ENCODE measurements around the gene ISG20L2.

The ISG20L2 gene

GRCh38 chr1:156709757-156710489 is 18.6 kb downstream of the ISG20L2 start:
- peak; percentile 72 for ATAC-seq
- TF ChIP-seq CSRNP3 (CRISPR knock-in tag; IDR thresholded peaks at IDR 0.05): no peak; the same call in 1 of the 2 replicates
- TF ChIP-seq GLIS3 (CRISPR knock-in tag; IDR thresholded peaks at IDR 0.05): peak; percentile 82; the same call in 1 of the 2 replicates
- 0 out of 2 replicates have a peak, but pooled peaks have one; percentile 22 for TF ChIP-seq ZNF8 (CRISPR knock-in tag; IDR thresholded peaks at IDR 0.05)
- TF ChIP-seq TSHZ2 (CRISPR knock-in tag; IDR thresholded peaks at IDR 0.05): peak; percentile 92
- TF ChIP-seq TCF4 (CRISPR knock-in tag; IDR thresholded peaks at IDR 0.05; ENCODE audit: borderline replicate concordance): peak; percentile 95
- no peak for TF ChIP-seq OSR1 (CRISPR knock-in tag; IDR thresholded peaks at IDR 0.05)
- TF ChIP-seq ZNF70 (CRISPR knock-in tag; IDR thresholded peaks at IDR 0.05): peak; percentile 66
- 0 out of 2 replicates have a peak, but pooled peaks have one; percentile 11 for TF ChIP-seq CSDC2 (CRISPR knock-in tag; IDR thresholded peaks at IDR 0.05)
- TF ChIP-seq ZFP3 (CRISPR knock-in tag; IDR thresholded peaks at IDR 0.05): peak; percentile 44; the same call in 1 of the 2 replicates

GRCh38 chr1:156709031-156709430 is 19.5 kb downstream of the ISG20L2 start:
- ATAC-seq: no peak
- TF ChIP-seq ARNTL (CRISPR knock-in tag; IDR thresholded peaks at IDR 0.05; ENCODE audit: borderline replicate concordance, low read depth): no peak
- no peak for TF ChIP-seq TCF4 (CRISPR knock-in tag; IDR thresholded peaks at IDR 0.05; ENCODE audit: borderline replicate concordance)
- no peak for TF ChIP-seq ZNF8 (CRISPR knock-in tag; IDR thresholded peaks at IDR 0.05)
- TF ChIP-seq ZFP3 (CRISPR knock-in tag; IDR thresholded peaks at IDR 0.05): no peak
- no peak for TF ChIP-seq SNAI2 (CRISPR knock-in tag; IDR thresholded peaks at IDR 0.05)
- TF ChIP-seq RARB (CRISPR knock-in tag; IDR thresholded peaks at IDR 0.05): no peak
- TF ChIP-seq TOX (CRISPR knock-in tag; IDR thresholded peaks at IDR 0.05; ENCODE audit: borderline replicate concordance): no peak
- TF ChIP-seq CSRNP3 (CRISPR knock-in tag; IDR thresholded peaks at IDR 0.05): no peak
- TF ChIP-seq POU6F1 (CRISPR knock-in tag; IDR thresholded peaks at IDR 0.05; ENCODE audit: borderline replicate concordance, low read depth): no peak
- TF ChIP-seq ESRRG (CRISPR knock-in tag; IDR thresholded peaks at IDR 0.05): no peak
- TF ChIP-seq PATZ1 (CRISPR knock-in tag; IDR thresholded peaks at IDR 0.05; ENCODE audit: borderline replicate concordance): no peak
- no peak for TF ChIP-seq BACH2 (CRISPR knock-in tag; IDR thresholded peaks at IDR 0.05; ENCODE audit: borderline replicate concordance)
- no peak for TF ChIP-seq ZNF70 (CRISPR knock-in tag; IDR thresholded peaks at IDR 0.05)
- TF ChIP-seq OSR1 (CRISPR knock-in tag; IDR thresholded peaks at IDR 0.05): no peak
- TF ChIP-seq ZNF565 (CRISPR knock-in tag; conservative IDR thresholded peaks at IDR 0.05; ENCODE audit: low read depth): no peak
- TF ChIP-seq ZFP30 (CRISPR knock-in tag; IDR thresholded peaks at IDR 0.05): no peak
- TF ChIP-seq CREB5 (CRISPR knock-in tag; IDR thresholded peaks at IDR 0.05; ENCODE audit: low read depth): no peak
- no peak for TF ChIP-seq ZC3H10 (CRISPR knock-in tag; IDR thresholded peaks at IDR 0.05)
- no peak for TF ChIP-seq GLIS3 (CRISPR knock-in tag; IDR thresholded peaks at IDR 0.05)
- TF ChIP-seq CSDC2 (CRISPR knock-in tag; IDR thresholded peaks at IDR 0.05): no peak

All from SK-N-SH treated with all-trans-retinoic acid at 6 μM for 48 hours (cell line).